Dermis microvascular lymphatic vessel endothelial cell (primary cell): ENCODE data around the gene TOGARAM1. TPM values are rescaled to one million over a fixed set of nuclear protein-coding genes. Genes with fewer than 3 reads are reported as not detected.

Experiments
- DNase-seq, 2 donors: peaks; one replicate each; pipeline versions ENCODE4 v3.0.0 to v3.0.0-alpha.2; 2010; ENCODE audit warnings: low read depth in 2 of 2
- total RNA-seq: library from RNA; depleted of rRNA; stranded (reverse); fragments of >200 nt; gene quantifications from 2 replicates; pipeline ENCODE4 v1.2.1, GENCODE V29; 2014

TOGARAM1 gene
- total RNA-seq, 1 donor from 2014 or later: 11.6 TPM

DNA sequence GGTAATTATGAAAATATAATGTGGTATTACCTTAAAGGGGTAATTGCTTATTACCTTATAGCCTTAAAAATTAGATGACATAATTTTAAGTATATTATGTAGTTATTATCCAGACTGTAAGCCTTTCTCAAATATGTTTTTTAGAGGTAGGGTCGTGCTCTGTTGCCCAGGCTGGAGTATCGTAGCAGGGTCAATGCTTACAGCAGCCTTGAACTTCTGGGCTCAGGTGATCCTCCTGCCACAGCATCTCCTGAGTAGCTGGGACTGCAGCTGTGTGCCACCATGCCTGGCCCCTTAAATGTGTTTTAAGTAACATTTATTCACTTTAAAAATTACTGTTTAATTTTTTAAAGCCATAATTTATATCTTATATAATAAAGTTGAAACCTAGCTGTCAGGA lies 132.3 kb downstream of the TOGARAM1 start:
- no peak for DNase-seq

DNA sequence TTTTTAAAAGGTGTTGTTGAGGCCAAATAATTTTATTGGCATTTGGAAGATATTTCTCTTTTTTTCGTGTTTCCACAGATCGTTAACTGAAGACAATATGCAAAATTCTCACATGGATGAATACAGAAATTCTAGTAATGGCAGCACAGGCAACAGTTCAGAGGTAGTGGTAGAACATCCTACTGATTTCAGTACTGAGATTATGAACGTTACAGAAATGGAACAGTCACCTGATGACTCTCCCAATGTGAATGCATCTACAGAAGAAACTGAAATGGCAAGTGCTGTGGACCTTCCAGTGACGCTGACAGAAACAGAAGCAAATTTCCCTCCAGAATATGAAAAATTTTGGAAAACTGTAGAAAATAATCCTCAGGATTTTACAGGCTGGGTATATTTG lies 133.2 kb downstream of the TOGARAM1 start:
- no peak for DNase-seq

DNA sequence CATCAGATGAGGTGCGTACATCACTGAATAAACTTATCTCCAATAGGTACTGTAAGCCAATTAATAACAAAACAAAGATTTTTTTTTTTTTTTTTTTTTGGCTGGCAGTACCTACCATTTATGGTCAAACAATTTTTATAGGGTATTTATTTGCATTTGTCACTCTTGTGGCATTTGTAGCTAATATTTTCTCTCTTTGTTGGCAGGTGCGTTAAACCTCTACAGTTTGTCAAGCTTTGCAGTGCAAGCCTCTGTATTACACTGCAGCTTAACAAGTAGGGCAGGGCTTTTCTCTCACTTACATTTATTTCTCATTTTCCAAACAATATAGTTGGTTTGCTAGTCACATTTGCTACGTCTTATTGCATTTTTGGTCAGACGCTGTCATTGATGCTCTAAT lies 134.2 kb downstream of the TOGARAM1 start:
- no peak for DNase-seq

DNA sequence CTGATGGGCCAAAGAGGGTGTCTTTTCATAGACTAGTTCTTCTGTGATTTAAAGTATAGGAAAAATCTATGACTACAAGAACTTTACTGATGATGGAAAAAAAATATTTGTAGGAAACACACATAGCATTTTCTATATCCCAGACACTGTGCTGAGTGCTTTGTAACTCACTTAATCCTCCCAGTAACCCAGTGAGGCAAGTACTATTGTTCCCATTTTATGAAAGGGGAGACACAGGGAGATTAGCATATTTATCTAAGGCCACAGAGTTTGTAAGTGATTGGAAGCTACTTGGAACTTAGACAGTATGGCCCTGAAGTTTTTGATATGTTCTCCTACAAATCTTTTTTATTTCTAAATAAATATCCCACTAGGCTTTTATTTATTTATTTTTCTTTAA lies 141.8 kb downstream of the TOGARAM1 start:
- DNase-seq: no peak

DNA sequence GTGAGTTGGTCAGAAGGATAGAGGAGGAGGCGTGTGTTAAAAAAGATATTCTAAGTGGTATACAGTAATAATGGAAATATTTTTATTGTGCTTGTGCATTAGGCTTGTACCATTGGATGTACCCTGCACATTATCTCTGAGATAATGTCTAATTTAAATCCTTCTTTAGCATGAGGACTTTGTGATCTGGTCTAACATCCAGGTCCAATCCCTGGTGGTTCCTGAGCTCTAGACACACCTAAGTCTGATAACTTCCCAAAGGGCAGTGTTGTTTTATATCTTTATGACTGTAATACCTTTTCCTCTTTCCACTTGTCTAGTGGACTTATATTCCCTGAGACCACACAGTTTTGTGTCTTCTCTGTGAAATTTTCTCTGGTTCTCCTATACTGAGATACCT lies 142.6 kb downstream of the TOGARAM1 start:
- DNase-seq: no peak

DNA sequence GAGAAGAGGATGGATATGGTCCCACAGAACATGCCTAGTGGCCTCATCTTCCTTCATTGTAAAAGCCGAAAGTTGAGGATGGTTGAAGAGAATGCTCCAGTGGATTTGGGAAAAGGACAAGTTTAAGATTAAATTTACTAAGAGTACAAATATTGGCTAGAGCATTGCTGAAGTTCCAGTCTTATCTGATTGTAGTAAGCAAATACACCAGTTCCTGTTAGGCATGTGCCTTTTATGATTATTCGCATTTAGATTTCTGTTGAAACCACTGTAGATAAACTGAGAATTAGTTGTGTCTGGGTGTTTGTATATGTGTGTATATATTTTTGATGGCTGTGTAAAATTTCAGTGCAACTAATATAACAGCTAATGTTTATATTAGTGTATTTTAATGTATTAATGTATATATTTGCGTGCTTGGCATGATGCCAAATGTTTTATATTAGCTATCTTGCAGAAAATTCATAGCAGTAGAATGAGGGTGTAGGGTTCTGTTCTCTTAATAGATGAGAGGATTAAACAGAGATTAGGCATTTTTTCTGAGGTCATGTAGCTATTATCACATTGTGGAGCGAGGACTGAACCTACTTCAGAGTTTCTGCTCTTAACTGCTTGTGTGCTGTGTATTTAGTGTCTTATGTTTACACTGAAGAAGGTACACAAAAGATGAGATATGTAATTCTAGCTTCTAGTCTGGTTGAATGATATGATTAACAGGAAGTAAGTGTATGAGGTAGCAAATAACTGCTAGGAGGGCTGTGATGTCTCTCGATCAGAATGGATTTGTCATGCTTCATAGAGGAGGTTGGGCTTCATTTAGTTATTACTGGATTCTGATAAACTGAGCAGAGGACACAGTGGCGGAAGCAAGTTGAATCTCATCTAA lies 151.1 kb downstream of the TOGARAM1 start:
- peak in 1 of 2 donors; percentile 26 for DNase-seq

DNA sequence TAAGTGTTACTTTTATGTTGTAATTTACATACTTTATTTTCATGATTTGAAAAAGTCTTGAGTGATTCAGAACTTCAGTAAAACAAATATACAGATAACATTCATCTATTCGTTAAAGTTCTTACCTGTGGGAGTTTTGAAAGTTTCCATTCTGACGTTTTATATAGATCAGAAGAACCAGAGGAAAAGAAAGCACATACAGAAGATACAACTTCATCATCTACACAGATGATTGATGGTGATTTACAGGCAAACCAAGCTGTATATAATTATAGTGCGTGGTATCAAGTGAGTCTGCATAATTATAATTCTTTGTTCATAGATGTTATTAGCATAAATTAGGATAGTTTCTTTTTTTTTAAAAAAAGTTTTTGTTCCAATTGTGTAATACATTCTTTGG lies 152.3 kb downstream of the TOGARAM1 start:
- no peak for DNase-seq

DNA sequence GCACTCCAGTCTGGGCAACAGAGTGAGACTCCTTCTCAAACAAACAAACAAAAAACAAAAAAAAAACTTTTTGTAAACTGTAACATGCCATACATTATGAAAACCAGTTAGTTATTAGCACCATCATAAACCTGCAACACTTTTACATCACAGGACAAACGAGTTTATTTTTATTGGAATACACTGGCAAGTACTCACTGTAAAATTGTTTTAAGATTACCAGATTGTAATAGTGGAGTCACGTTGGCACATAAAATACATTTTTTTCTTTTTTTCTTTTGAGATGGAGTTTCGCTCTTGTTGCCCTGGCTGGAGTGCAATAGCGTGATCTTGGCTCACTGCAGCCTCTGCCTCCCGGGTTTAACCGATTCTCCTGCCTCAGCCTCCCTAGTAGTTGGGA lies 156.6 kb downstream of the TOGARAM1 start:
- DNase-seq: no peak

DNA sequence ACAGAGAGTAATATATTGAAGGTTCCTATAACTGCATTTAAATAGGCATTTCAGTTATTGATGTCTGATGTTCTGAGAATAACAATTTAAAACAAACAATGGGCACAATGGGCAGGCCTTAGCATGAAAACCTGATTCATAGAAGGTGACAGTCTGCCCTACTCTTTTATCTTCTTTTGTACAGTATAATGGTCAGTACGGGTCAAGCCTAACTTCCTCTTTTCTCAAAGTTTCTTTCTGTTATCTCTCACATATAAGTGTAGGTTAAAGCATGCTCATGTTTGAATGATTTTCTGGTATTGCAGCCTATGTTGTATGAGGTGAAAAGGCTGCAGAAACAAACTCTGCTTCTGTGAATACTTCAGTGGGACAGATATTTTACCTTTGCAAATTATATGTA lies 158.1 kb downstream of the TOGARAM1 start:
- DNase-seq: no peak

DNA sequence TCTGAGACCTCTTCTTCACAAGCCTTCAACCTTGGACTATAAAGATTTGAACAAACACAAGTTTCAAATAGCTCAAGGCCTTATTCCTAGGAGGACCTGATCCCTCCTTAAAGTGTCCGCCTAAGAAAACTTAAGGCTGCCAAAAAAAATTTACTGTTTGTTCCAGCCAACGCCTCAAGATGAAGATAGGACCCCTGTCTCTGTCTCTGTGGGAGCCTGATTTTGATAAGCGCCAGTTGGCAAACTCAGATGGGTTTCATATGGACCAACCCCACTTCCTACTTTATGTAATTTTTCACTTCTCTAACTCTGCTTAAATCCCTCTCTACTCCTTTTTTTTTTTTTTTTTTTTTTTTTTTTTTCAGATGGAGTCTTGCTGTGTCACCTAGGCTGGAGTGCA lies 161.3 kb downstream of the TOGARAM1 start:
- no peak for DNase-seq

Other genes with a start within 250 kb of the TOGARAM1 start
- gene KLHL28, start 243 bp upstream of the TOGARAM1 start, total RNA-seq: 5.4 and 8.9 TPM in 2 replicates
- 18.2 TPM in 2 replicates for gene PRPF39, start 121.9 kb downstream of the TOGARAM1 start, total RNA-seq
- gene FKBP3, start 172.3 kb downstream of the TOGARAM1 start, total RNA-seq: 14.8 and 18.2 TPM in 2 replicates
- 7.5 and 8.0 TPM in 2 replicates for gene FANCM, start 173.7 kb downstream of the TOGARAM1 start, total RNA-seq